Spleen (tissue), 11 donors: ENCODE measurements around the gene SETX. TPM values are rescaled to one million over a fixed set of nuclear protein-coding genes. Genes with fewer than 3 reads are reported as not detected.

Source experiments
- DNase-seq: peaks from one replicate; pipeline ENCODE4 v3.0.0-alpha.2; 2020
- H3K27ac ChIP-seq, 8 donors: fragments of 200-600 bp; sonication (generic) in 7 of 8; 1 replicate in 4 of 8; 2 replicates in 4 of 8; pipeline versions ENCODE4 v1.5.0 to v1.8.0; 2016 to 2021; ENCODE audit warnings: inconsistent platforms in 4 of 8, mild to moderate bottlenecking in 4 of 8, moderate library complexity in 1 of 8
- H3K27me3 ChIP-seq, 7 donors: fragments of 200-600 bp; sonication (generic) in 6 of 7; replicated peaks in 1 of 7; 1 replicate in 4 of 7; 2 replicates in 3 of 7; pipeline versions ENCODE4 v1.5.0 to v1.8.0; 2016 to 2021; ENCODE audit warnings: inconsistent platforms in 3 of 7, mild to moderate bottlenecking in 1 of 7
- H3K36me3 ChIP-seq, 6 donors: fragments of 200-600 bp; sonication (generic) in 5 of 6; 1 replicate in 4 of 6; 2 replicates in 2 of 6; pipeline versions ENCODE4 v1.5.0 to v1.8.0; 2016 to 2021; ENCODE audit warnings: inconsistent platforms in 2 of 6
- H3K4me1 ChIP-seq, 6 donors: fragments of 200-600 bp; sonication (generic) in 5 of 6; 1 replicate in 3 of 6; 2 replicates in 3 of 6; pipeline versions ENCODE4 v1.5.0 to v1.8.0; 2016 to 2021; ENCODE audit warnings: inconsistent platforms in 3 of 6
- H3K4me3 ChIP-seq, 8 donors: fragments of 200-600 bp; sonication (generic) in 7 of 8; 1 replicate in 4 of 8; 2 replicates in 4 of 8; pipeline versions ENCODE4 v1.5.0 to v1.8.0; 2016 to 2021; ENCODE audit warnings: inconsistent platforms in 4 of 8, mild to moderate bottlenecking in 4 of 8, moderate library complexity in 2 of 8
- H3K9me3 ChIP-seq, 8 donors: fragments of 200-600 bp; sonication (generic) in 7 of 8; 1 replicate in 4 of 8; 2 replicates in 4 of 8; pipeline versions ENCODE4 v1.5.0 to v1.8.0; 2016 to 2021; ENCODE audit warnings: inconsistent platforms in 4 of 8
- POLR2A ChIP-seq, 3 donors: fragments of 450-650 bp; IDR thresholded peaks; one replicate each; pipeline ENCODE4 v1.5.1; 2017; ENCODE audit warnings: antibody characterized with exemption in 3 of 3, mild to moderate bottlenecking in 1 of 3
- POLR2AphosphoS5 ChIP-seq, 3 donors: sonication (generic); formaldehyde crosslinking; IDR thresholded peaks; one replicate each; pipeline ENCODE4 v1.5.1; 2017; ENCODE audit warnings: antibody characterized with exemption in 3 of 3
- WGBS, 5 donors: extraction: QIAGEN DNeasy Blood & Tissue Kit in 3 of 5; methylation state at CpG; one replicate each; pipeline versions ENCODE4 v1.1.5 to v1.1.7; 2013 to 2018; 5-methylcytosine and 5-hydroxymethylcytosine counted together
- intact Hi-C: fragments of 100-400 bp; cut with DNase I; formaldehyde crosslinking; loops from one replicate; pipeline ENCODE4 v1.15.0; 2023; ENCODE audit warnings: low total_unique reads
- polyA plus RNA-seq, 3 donors: library from polyadenylated mRNA; stranded (reverse); fragments of 200-250 nt; gene quantifications; one replicate each; pipeline ENCODE4 v1.2.1, GENCODE V29; 2013
- total RNA-seq, 7 donors: library from RNA; depleted of rRNA in 3 of 7; stranded (reverse); fragments of >200 nt in 3 of 7; fragmentation: NEBNext Ultra II Directional in 4 of 7; extraction: Animal tissue kit (Norgen Biotek cat#: 25700) in 4 of 7; gene quantifications; one replicate each; pipeline versions ENCODE4 v1.1.0 to v1.2.1, GENCODE V29; 2016 to 2021
- TF ChIP-seq, protein P1 (sequence below), 11 experiments: fragments of 200-600 bp in 7 of 11; fragments of 450-650 bp in 4 of 11; sonication (generic) in 4 of 11; IDR thresholded peaks in 8 of 11; conservative IDR thresholded peaks in 3 of 11; 1 replicate in 7 of 11; 2 replicates in 4 of 11; pipeline versions ENCODE4 v1.4.0 to v1.8.0; 2016 to 2021; ENCODE audit warnings: antibody characterized with exemption in 11 of 11, inconsistent platforms in 4 of 11, mild to moderate bottlenecking in 1 of 11
- donor health status: healthy with polysubstance abuse.
- donor health status: DM: no; HTN: no; CAD: no; lungs with moderate emphysema.
- donor health status: DM: no; HTN: no; CAD: no.
- donor health status: Bipolar disorder and iron deficiency.
- donor health status: healthy.
- donor health status: DM: no; HTN: no; CAD: no.
- donor health status: DM: yes; HTN: yes; CAD: no.

SETX gene
- total and polyA plus RNA-seq, 10 donors: 27.0 to 154 (median 104) TPM

DNA sequence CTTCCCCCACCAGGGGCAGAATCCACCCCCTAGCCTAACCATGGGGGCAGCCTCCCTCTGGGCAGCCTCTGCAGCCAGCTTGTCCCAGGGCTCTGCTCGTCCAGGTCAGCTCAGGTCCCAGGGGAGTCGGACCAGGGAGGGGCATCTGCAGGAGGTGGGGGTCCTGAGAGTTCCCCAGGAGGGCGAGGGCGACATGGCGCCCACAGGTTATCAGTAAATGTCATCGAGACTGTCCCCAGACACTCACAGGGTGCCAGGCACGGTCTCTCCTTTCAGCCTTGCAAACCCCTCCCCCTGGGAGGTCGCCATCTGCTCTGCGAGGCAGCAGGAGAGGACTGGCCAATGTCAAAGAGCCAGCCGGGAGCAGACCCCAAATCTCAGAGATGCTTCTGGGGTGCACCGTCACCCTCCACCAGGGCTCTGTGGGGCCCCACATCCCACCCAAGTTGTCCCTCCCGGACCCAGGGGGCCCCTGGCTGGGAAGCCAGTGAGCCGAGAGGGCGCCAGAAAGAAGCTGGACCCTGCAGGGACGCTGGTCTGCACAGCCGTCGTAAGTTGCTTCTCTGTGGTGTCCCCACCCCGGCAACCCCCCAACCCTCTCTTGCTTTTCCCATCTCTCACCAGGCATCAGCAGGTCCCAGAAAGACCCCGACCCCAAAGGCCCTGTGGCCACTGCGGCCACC is 123.6 kb downstream of the SETX start:
- TF ChIP-seq POLR2AphosphoS5 (IDR thresholded peaks at IDR 0.05) (no peak), POLR2A (IDR thresholded peaks at IDR 0.05) (no peak)
- TF ChIP-seq, protein P1, sequence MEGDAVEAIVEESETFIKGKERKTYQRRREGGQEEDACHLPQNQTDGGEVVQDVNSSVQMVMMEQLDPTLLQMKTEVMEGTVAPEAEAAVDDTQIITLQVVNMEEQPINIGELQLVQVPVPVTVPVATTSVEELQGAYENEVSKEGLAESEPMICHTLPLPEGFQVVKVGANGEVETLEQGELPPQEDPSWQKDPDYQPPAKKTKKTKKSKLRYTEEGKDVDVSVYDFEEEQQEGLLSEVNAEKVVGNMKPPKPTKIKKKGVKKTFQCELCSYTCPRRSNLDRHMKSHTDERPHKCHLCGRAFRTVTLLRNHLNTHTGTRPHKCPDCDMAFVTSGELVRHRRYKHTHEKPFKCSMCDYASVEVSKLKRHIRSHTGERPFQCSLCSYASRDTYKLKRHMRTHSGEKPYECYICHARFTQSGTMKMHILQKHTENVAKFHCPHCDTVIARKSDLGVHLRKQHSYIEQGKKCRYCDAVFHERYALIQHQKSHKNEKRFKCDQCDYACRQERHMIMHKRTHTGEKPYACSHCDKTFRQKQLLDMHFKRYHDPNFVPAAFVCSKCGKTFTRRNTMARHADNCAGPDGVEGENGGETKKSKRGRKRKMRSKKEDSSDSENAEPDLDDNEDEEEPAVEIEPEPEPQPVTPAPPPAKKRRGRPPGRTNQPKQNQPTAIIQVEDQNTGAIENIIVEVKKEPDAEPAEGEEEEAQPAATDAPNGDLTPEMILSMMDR (IDR thresholded peaks at IDR 0.05 in 8 of 11, conservative IDR thresholded peaks at IDR 0.05 in 3 of 11): no peak
- peaks cover 0 to 4% (median 3%) of the 10 kb centered on the region in 6 donors for H3K4me1 ChIP-seq
- intact Hi-C loops: loop anchor here (10.0 kb wide), 1 partner anchor 66 kb away; the partner anchor contains the start of gene NTNG2
- peaks cover 0 to 92% (median 10%) of the 10 kb centered on the region in 7 donors for H3K27me3 ChIP-seq
- no peak overlapping the region for H3K4me3 ChIP-seq
- peaks cover 0 to 15% (median 0%) of the 10 kb centered on the region in 6 donors for H3K36me3 ChIP-seq
- H3K27ac ChIP-seq: no peak overlapping the region
- no peak for DNase-seq
- WGBS, 5 donors: 64 to 83% (median 75%) methylated on average over 15 to 20 of the region's 20 CpGs
- no peaks in the 10 kb centered on the region for H3K9me3 ChIP-seq

DNA sequence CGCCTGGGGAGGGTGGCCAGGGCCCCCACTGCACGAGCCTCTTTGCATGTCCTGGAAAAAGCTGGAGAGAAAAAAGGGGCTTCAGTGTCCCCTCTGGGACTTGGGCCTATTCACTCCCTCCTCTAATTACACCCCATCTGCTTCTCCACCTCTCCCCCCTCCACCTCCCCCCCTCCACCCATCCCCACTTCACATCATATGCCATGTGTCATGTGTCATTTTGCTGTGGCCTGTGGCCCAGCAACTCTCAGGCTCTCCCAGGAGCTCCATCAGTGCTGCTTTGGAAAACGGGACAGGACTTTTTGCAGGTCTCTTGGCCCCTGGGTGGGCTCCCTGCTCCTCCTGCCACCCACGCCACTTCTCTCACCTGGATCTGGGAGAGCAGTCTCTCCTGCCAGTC is 124.2 kb downstream of the SETX start:
- intact Hi-C loops: loop anchor here (10.0 kb wide), 1 partner anchor 66 kb away; the partner anchor contains the start of gene NTNG2

DNA sequence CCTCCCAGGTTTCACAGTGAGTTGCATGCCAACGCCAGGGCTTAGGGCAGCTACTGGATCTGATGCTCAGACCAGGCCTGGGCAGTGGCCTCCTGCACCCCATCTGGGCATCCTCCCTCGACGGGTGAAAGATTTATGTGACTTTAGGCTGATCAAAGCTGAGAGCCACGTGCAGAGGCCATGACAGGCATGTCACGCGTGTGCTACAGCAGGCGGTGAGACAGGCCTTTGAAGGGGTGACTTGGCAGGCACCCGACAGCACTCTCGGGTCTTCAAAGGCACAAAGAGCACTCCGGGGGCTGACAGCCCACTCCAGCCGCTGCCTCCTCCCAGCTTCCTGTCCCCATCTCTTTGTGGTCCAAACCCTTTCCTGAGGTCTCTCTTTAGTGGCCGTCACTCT is 126.7 kb downstream of the SETX start:
- H3K9me3 ChIP-seq: no peaks in the 10 kb centered on the region
- H3K4me1 ChIP-seq: peaks cover 0 to 16% (median 0%) of the 10 kb centered on the region in 6 donors
- H3K27me3 ChIP-seq: peaks cover 0 to 73% (median 7%) of the 10 kb centered on the region in 7 donors
- no peak overlapping the region for H3K4me3 ChIP-seq
- no peak overlapping the region for H3K27ac ChIP-seq
- peaks cover 0 to 15% (median 0%) of the 10 kb centered on the region in 6 donors for H3K36me3 ChIP-seq
- 44 to 59% (median 49%) methylated on average over 9 to 12 of the region's 12 CpGs for WGBS, 5 donors
- intact Hi-C loops: no loop called here
- DNase-seq: no peak
- TF ChIP-seq POLR2A (IDR thresholded peaks at IDR 0.05) (no peak), POLR2AphosphoS5 (IDR thresholded peaks at IDR 0.05) (no peak)
- TF ChIP-seq, protein P1 (IDR thresholded peaks at IDR 0.05 in 8 of 11, conservative IDR thresholded peaks at IDR 0.05 in 3 of 11): no peak

More for the DNA sequence above, 124.2 kb downstream of the SETX start:
- no peak for DNase-seq
- WGBS, 5 donors: 72 to 89% (median 81%) methylated on average over 4 of the region's 4 CpGs
- H3K27me3 ChIP-seq: peaks cover 0 to 89% (median 7%) of the 10 kb centered on the region in 7 donors
- no peak overlapping the region for H3K4me3 ChIP-seq
- H3K4me1 ChIP-seq: no peaks in the 10 kb centered on the region
- H3K36me3 ChIP-seq: peaks cover 0 to 15% (median 0%) of the 10 kb centered on the region in 6 donors
- H3K9me3 ChIP-seq: no peaks in the 10 kb centered on the region
- H3K27ac ChIP-seq: no peak overlapping the region
- TF ChIP-seq POLR2A (IDR thresholded peaks at IDR 0.05) (no peak), POLR2AphosphoS5 (IDR thresholded peaks at IDR 0.05) (no peak)
- TF ChIP-seq, protein P1 (IDR thresholded peaks at IDR 0.05 in 8 of 11, conservative IDR thresholded peaks at IDR 0.05 in 3 of 11): no peak
